ENCODE measurements around the gene ADGRB3.

ADGRB3 gene

GRCh38 chr6:69061066-69061465, 426.0 kb downstream of the ADGRB3 start:
- DNase-seq (ENCODE audit: extremely low read depth, low read depth) = no peak
- no peak for TF ChIP-seq CTCF (IDR thresholded peaks at IDR 0.05; ENCODE audit: low read depth, low read length)

GRCh38 chr6:69063401-69063800, 428.3 kb downstream of the ADGRB3 start:
- no peak for TF ChIP-seq CTCF (IDR thresholded peaks at IDR 0.05; ENCODE audit: low read depth, low read length)
- DNase-seq (ENCODE audit: extremely low read depth, low read depth) = no peak

GRCh38 chr6:69064226-69064625, 429.1 kb downstream of the ADGRB3 start:
- no peak for DNase-seq (ENCODE audit: extremely low read depth, low read depth)
- TF ChIP-seq CTCF (IDR thresholded peaks at IDR 0.05; ENCODE audit: low read depth, low read length) = no peak

GRCh38 chr6:69069881-69070280, 434.8 kb downstream of the ADGRB3 start:
- DNase-seq (ENCODE audit: extremely low read depth, low read depth) = no peak
- TF ChIP-seq CTCF (IDR thresholded peaks at IDR 0.05; ENCODE audit: low read depth, low read length) = no peak

GRCh38 chr6:69072796-69073195, 437.7 kb downstream of the ADGRB3 start:
- TF ChIP-seq CTCF (IDR thresholded peaks at IDR 0.05; ENCODE audit: low read depth, low read length) = no peak
- no peak for DNase-seq (ENCODE audit: extremely low read depth, low read depth)

- TF ChIP-seq CTCF (IDR thresholded peaks at IDR 0.05; ENCODE audit: low read depth, low read length) = no peak
- DNase-seq (ENCODE audit: extremely low read depth, low read depth) = no peak
Observed at GRCh38 chr6:69084746-69085335, 449.8 kb downstream of the ADGRB3 start.

- no peak for TF ChIP-seq CTCF (IDR thresholded peaks at IDR 0.05; ENCODE audit: low read depth, low read length)
- no peak for DNase-seq (ENCODE audit: extremely low read depth, low read depth)
Observed at GRCh38 chr6:69086689-69087088, 451.6 kb downstream of the ADGRB3 start.

Measured in AG09319 (cell line).